Stimulated activated CD8-positive, alpha-beta memory T cell treated with anti-CD3 and anti-CD28 coated beads, Interleukin-12 subunit alpha, Interleukin-12 subunit beta, amount 100 ng/mL, for 24 hours (primary cell): ENCODE measurements around the gene TMPO.
"Not testable (repeated sequence)": the region's sequence is repeated elsewhere in the genome, so short reads cannot be mapped to it uniquely, and the experiment has no call there.

Source experiments
- DNase-seq: peaks from one replicate; pipeline ENCODE4 v3.0.0-alpha.2; 2020; ENCODE audit errors: extremely low read depth

TMPO gene

DNA sequence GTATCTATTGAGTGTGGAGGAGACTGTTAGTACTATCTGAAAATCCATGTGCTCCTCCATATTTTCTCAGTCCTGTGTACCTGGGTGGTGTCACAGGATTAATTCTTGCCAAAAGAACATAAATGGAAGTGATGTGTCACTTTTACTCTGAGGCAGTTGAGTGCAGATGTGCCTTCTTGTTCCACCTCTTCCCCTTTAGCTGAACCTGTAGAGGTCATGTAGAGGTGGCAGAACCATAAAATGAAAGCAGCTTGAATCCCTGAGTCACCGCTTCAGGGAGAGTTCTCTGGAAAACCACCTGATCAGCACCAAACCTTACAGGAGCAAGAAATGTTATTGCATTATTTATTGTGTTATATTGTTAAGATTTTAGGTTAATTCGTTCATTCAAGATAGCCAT, 63.4 kb downstream of the TMPO start:
- no peak for DNase-seq

DNA sequence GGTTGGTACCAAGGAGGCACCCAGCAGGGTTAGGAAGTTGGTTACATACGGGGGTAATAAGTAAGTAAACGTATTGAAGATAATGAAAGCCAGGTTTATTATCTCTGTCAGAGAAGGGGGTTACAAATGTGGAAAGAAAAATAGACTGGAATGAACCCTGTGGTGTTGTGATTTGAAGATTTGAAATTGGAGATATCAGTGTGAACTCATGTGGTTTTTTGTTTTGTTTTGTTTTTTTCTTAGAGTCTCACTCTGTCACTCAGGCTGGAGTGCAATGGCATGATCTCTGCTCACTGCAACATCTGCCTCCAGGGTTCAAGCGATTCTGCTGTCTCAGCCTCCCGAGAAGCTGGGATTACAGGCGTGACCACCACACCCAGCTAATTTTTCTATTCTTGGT, 64.0 kb downstream of the TMPO start:
- DNase-seq = no peak

DNA sequence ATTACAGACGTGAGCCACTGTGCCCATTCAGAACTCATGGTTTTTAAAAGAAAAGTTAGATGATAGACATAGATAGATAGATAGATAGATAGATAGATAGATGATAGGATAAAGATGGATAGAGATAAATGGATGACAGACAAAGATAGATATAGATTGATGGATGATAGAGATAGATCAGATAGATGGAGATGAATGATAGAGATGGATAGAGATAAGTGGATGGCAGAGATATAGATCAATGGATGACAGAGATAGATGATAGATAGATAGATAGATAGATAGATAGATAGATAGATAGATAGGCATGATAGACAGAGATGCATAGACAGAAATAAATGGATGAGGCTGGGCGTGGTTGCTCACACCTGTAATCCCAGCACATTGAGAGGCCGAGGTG, 64.4 kb downstream of the TMPO start:
- no peak for DNase-seq

DNA sequence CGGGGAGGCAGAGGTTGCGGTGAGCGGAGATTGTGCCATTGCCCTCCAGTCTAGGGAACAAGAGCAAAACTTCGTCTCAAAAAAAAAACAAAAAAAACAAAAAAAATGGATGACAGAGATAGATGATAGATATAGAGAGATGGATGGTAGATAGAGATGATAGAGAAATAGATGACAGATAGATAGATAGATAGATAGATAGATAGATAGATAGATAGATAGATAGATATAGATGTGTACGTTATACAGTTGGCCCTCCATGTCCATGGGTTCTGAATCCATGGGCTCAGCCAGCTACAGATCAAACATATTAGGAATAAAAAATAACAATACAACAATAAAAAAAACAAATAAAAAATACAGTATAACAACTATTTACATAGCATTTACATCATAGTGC, 65.3 kb downstream of the TMPO start:
- no peak for DNase-seq

DNA sequence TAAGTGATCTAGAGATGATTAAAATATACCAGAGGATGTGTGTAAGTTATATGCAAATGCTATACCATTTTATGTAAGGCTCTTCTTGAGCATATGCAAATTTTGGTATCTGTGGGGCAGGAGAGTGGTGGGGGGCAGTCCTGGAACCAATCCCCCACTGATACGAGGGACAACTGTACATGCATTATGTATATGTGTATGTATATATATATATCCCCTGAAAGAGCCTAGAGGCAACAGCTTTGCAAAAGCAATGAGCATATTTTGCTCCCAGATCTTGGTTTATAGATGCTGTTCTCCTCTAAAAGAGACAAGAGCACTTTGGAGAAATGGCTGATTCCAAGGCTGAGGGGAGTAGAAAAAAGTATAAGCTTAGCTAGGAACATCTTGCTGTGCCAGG, 65.7 kb downstream of the TMPO start:
- DNase-seq = no peak

DNA sequence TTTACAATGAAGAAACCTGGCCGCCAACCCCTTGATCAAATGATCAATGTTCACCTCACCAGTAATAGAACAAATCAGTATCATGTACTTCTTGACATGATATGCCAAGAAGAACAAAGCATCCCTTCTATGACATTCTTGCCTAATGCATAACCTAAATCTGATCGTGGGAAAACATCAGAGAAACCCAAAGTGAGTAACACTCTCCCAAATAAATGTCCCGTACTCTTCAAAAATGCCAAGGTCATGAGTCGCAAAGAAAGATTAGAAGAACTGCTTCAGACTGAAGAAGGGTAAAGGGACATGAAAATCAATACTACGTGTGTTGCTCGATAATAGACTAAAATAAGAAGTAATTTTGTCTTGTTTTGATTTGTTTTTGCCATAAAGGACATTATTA, 66.7 kb downstream of the TMPO start:
- DNase-seq = no peak

DNA sequence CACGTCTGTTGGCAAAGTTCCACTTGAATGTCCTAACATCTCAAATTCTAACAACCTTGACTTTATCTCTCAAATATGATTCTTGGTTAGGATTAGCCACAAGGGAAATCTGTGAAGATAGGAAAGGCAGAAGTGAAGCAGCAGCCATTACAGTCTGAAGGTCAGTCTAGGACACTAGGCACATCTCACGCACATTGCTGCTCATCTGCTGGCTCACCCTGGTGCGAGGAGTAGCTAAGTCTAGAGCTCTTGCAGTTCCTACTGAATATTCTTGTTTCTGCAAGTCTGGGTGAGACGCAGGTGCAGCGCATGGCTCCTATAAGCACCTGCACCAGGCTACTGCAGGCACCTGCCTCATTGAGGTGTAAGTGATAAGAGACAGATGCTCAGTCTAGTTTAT, 71.7 kb downstream of the TMPO start:
- no peak for DNase-seq

DNA sequence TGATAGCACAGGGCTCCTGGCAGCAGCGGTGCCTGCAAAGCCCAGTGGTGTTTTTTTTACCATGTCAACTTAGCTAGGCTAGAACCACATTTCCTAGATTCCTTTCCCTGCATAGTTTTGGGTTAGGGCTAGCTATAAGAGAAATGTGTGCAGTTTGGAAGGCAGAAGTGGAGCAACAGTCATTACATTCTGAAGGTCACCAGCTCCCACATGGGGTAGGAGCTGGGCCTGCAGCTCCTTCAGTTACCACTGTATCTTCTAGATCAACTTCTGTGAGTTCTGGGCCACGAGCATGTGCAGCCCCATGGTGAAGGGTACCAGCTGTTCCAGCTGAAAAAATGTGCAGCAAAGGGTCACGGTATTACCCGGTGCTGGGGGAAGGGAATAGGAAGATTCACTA, 75.8 kb downstream of the TMPO start:
- DNase-seq = no peak

DNA sequence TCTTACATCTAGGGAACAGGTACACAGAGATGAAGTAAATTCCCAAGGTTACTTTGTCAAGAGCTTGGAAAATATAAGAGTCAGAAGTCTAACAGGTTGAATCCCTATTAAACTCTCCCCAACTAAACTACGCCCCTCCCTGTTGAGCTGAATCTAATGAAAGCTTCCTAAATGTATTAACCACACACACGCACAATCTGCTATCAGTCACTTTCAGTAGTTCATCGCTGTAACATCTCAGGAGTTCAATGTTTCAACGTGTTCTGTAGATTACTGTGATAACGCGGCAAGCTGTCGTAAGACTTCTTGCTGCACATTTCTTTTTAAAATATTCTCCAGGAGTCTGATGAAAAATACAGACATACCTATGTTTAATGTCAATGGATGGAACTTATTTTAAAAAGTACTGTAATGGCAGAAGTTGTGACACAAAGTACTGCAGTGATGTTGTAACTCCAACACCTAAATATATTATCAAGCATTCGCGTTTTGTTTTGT, 77.5 kb downstream of the TMPO start:
- no peak for DNase-seq

DNA sequence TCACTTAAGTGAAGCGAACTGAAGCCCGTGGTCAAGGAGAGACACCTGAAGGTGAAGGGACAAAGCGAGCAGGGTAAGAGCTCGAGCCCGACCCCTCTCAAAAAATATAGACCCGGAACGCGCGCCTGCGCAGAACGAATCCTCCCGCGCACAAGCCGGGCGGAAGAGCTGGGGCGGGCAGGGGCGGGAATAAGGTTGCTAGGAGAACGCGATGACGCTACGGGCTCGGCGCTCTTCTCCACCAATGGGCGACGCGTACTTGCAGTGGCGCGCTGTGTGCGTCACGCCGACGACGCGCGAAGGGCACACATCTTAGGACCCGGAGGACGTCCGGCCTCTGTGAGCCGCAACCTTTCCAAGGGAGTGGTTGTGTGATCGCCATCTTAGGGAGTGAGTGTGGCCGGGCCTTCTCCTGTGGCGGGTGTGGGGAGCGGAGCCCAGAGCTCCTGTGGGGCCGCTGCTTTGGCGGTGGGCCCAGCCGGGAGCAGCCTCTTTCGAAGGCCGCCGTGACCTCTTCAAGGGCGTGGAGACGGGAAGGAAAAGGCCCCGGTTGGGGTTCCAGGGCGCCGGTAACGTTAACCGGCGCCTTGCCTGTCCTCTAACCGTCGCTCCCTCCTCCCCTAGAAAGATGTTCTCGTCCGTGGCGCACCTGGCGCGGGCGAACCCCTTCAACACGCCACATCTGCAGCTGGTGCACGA, 78.1 kb downstream of the TMPO start, which contains the start of gene SLC25A3:
TSS of gene SLC25A3 (plus strand) at position 336 of the 699 bp plus-strand sequence. CDS start at position 629, 293 bp downstream.
- DNase-seq = peak; percentile 82

DNA sequence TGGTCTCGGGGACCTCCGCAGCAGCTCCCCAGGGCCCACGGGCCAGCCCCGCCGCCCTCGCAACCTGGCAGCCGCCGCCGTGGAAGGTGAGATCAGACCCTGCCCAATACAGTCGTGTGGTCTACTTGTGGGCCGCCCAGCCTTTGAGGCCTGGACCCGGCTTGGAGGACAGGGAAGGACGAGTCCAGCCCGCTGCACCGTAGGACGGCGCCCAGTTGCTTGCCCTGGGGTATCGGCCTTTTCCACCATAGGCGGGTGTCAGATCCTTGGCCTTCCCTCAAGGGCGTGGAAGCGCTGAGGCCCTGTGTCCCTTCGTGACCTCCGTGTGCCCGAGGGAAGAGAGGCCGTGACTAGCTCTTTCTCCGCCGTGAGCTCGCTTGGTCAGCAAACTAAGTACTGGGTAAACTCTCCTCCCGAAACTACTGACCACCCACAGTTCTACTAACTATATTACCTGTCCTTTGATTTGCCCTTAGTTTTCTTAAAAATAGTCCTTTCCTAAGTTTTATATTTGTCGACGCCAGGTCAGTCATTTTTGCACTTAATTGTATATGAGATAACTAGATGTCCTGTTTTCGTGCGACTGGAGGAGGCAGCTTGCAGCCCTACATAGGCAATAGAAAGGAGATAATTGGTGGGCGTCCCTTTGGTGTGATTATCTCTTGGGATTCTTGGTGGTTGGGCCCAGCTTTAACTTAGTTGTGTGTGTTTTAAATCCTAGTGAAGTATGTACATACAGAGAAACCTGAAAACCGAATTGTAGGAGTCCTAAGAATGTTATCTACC, 78.9 kb downstream of the TMPO start:
- no peak for DNase-seq

DNA sequence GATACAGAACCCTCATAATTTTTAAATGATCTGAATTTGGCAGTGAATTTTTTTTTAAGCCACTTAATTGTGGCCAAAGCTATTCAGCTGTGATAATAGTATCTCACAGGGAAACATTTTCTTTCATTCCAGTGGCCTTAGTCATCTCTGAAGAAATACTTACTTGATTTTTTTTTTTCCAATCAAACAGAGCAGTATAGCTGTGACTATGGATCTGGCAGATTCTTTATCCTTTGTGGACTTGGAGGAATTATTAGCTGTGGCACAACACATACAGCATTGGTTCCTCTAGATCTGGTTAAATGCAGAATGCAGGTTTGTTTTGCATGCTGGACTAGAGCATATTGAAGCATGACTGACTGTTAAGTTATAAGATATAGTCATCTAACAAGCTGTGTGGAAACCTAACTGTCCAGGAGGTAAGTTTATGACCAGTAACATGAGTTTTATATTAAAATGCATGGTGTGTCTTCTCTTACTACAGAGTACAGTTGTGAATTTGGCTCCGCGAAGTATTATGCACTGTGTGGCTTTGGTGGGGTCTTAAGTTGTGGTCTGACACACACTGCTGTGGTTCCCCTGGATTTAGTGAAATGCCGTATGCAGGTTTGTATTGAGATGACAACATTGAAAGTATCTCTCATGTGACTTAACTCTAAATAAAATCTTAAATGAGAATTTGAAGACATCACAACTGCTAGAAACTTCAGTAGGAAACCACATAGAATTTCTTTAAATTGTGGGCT, 80.0 kb downstream of the TMPO start:
- DNase-seq = no peak

DNA sequence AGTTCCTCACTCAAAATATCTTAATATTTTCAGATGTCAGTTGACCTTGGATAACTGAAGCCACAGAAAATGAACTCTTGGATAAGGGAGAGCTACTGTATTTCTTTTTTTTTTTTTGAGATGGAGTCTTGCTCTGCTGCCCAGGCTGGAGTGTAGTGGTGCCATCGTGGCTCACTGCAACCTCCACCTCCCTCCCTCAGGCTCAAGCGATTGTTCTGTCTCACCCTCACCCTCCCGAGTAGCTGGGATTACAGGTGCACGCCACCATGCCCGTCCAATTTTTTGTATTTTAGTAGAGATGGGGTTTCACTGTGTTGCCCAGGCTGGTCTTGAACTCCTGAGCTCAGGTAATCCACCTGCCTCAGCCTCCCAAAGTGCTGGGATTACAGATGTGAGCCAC, 81.9 kb downstream of the TMPO start:
- DNase-seq = not testable (repeated sequence)
